H1 (cell line): ENCODE results near the gene KIF3B. TPM values are rescaled to one million over a fixed set of nuclear protein-coding genes. Genes with fewer than 3 reads are reported as not detected.
A peak's percentile ranks its signal among the peaks of the same experiment; 100 is the strongest.

Source experiments
- CBX5 ChIP-seq: fragments of 300-800, 300-1000 bp; sonication (generic); IDR thresholded peaks from 2 replicates; pipeline ENCODE4 v1.7.1; 2016; ENCODE audit warnings: antibody characterized with exemption, low read length, low read depth
- EGR1 ChIP-seq: IDR thresholded peaks from 2 replicates; pipeline ENCODE4 v1.6.1; 2011; ENCODE audit warnings: low read depth, low read length, borderline replicate concordance
- HDAC2 ChIP-seq, 2 experiments: fragments of 300-600 bp in 1 of 2; sonication (generic) in 1 of 2; IDR thresholded peaks; 2 replicates each; pipeline ENCODE4 v1.6.1; 2011 to 2012; ENCODE audit warnings: low read depth in 2 of 2, low read length in 2 of 2, mild to moderate bottlenecking in 2 of 2, moderate library complexity in 2 of 2, borderline replicate concordance in 1 of 2, inconsistent platforms in 1 of 2
- POLR2A ChIP-seq, 2 experiments: IDR thresholded peaks; 1 replicate in 1 of 2; 2 replicates in 1 of 2; pipeline ENCODE4 v1.6.1; 2011; ENCODE audit warnings: low read depth in 2 of 2, low read length in 2 of 2, mild to moderate bottlenecking in 2 of 2; ENCODE audit errors: control extremely low read depth in 1 of 2
- RBBP5 ChIP-seq: IDR thresholded peaks from 2 replicates; pipeline ENCODE4 v1.7.1; 2012; ENCODE audit warnings: low read depth, mild to moderate bottlenecking, inconsistent platforms, low read length, moderate library complexity, borderline replicate concordance
- SP1 ChIP-seq: IDR thresholded peaks from 2 replicates; pipeline ENCODE4 v1.6.1; 2011; ENCODE audit warnings: low read depth, low read length
- YY1 ChIP-seq: IDR thresholded peaks from 2 replicates; pipeline ENCODE4 v1.6.1; 2011; ENCODE audit warnings: low read depth, mild to moderate bottlenecking, low read length
- polyA plus RNA-seq, 7 experiments: library from polyadenylated mRNA; depleted of rRNA in 3 of 7; stranded (reverse) in 5 of 7; unstranded in 2 of 7; fragments of >200 nt in 5 of 7; fragments of 200-250 nt in 2 of 7; gene quantifications; 1 replicate in 5 of 7; 2 replicates in 1 of 7; 4 replicates in 1 of 7; pipeline versions ENCODE4 v1.2.1 to v1.2.3, GENCODE V29; 2011 to 2013; ENCODE audit warnings: missing spikeins in 2 of 7, mixed read lengths in 2 of 7
- total RNA-seq: library from RNA; stranded (reverse); fragmentation: NEBNext Ultra II Directional; extraction: Animal tissue kit (Norgen Biotek cat#: 25700); gene quantifications from 2 replicates; pipeline ENCODE4 v1.2.1, GENCODE V29; 2021
- TF ChIP-seq, protein P1 (sequence below): IDR thresholded peaks from 2 replicates; pipeline ENCODE4 v1.6.1; 2012; ENCODE audit warnings: inconsistent platforms
- TF ChIP-seq, protein P2 (sequence below): IDR thresholded peaks from 2 replicates; pipeline ENCODE4 v1.6.1; 2012; ENCODE audit warnings: low read length, inconsistent platforms

Gene KIF3B
- total and polyA plus RNA-seq, 2 of the 8 experiments (the other 6 are each of a cell fraction or from before 2014, with no cell fraction given): 10.1 to 22.4 TPM

DNA sequence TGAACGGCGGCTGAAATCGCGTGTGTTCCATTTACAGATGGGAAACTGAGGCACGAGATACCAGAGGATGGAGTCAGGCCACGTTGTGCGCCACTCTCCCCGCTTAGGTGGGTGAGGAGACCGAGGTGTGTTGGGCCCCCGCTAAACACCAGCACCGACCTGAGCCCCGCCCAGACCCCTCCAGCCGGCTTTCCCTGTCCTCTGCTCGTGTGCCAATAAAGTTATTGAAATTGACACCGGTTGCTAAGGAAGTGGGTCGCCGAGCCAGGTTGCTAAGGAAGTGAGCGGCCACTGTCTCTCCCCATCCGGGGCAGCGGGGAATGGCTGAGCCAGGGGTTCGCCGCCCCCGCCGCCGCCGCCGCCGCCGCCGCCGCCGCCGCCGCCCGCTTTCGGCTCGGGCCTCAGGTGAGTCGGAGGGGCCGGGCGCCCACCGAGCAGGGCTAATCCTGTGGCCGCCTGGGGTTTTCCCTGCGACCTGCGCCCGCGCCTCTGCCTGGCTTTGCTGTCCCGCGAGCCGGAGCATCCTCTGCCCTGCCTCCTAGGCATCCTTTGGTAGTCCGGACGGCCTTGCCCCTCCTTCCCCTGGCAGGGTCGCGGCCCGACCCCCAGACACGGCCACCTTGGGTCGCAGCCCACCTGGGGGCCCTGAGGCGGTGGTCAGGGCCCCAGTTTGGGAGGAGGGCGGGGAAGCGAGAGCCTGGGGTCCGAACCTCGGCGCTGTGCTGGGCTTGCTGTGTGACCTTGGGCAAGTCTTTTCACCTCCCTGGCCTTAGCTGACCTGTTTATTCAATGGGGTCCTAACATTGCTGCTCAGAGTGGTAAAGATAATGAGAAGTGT is at the start of gene KIF3B (continued):
- TF ChIP-seq, protein P1, sequence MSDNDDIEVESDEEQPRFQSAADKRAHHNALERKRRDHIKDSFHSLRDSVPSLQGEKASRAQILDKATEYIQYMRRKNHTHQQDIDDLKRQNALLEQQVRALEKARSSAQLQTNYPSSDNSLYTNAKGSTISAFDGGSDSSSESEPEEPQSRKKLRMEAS: peak; percentile 13; the same call in 1 of the 2 replicates
- TF ChIP-seq EGR1 (peak; percentile 78; the same call in 1 of the 2 replicates), SP1 (peak; percentile 31; the same call in 1 of the 2 replicates), CBX5 (no peak), RBBP5 (0 out of 2 replicates have a peak, but pooled peaks have one; percentile 30), HDAC2 (IDR thresholded peaks at IDR 0.05; ENCODE audit: borderline replicate concordance in 1 of 2, low read depth in 2 of 2, low read length in 2 of 2) (peak in 1 of 2 experiments; percentile 70; a peak in 1 of 4 replicates), YY1 (peak; percentile 54; the same call in 1 of the 2 replicates), POLR2A (IDR thresholded peaks at IDR 0.05; ENCODE audit: control extremely low read depth in 1 of 2, low read depth in 2 of 2, low read length in 2 of 2) (0 out of 3 replicates have a peak, but pooled peaks of 1 of the 2 experiments have one; percentile 31)
- TF ChIP-seq, protein P2, sequence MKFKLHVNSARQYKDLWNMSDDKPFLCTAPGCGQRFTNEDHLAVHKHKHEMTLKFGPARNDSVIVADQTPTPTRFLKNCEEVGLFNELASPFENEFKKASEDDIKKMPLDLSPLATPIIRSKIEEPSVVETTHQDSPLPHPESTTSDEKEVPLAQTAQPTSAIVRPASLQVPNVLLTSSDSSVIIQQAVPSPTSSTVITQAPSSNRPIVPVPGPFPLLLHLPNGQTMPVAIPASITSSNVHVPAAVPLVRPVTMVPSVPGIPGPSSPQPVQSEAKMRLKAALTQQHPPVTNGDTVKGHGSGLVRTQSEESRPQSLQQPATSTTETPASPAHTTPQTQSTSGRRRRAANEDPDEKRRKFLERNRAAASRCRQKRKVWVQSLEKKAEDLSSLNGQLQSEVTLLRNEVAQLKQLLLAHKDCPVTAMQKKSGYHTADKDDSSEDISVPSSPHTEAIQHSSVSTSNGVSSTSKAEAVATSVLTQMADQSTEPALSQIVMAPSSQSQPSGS: no peak
